ENCODE data around the gene KRT14.
"Not testable (repeated sequence)": the region's sequence is repeated elsewhere in the genome, so short reads cannot be mapped to it uniquely, and the experiment has no call there.

The KRT14 gene

DNA sequence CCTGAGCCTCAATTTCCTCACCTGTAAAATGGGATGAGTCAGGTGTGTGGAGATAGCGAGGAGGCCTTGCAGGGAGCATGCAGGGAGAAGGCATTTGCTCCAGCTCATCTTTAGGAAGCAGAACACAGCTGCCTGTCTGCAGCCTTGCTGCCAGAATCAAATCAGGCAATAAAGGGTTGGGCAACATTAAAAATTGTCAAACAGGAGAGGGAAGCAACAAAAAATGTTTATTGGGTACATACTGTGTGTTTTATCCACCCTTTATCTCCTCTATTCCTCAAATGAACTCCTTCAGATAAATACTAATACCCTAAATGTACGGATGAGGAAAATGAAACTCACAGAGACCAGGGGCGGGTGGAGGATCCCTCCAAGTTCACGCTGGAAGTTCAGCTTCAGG is 13.6 kb upstream of the KRT14 start:
- DNase-seq = no peak

DNA sequence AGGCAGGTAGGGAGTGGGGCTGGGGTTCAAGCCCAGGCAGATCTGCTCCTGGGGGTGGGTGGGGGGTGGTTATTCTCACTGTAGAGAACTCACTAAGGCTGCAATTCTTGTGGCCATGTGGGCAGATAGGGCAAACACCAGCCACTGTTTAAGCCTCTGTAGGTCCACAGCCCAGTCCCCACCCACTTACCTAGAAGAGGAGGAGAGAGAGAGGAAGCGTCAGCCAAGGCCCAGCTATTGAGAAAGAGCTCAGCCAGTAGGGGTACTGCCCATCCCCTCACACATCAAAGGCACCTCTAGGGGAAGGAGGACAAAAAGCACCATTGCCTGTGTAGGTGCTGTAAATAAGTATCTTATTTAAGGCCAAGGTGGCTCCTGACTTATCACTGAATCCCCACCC is 13.0 kb upstream of the KRT14 start:
- no peak for DNase-seq

- DNase-seq = no peak
Observed at GRCh38 chr17:41595585-41595984, 8.9 kb upstream of the KRT14 start.

GRCh38 chr17:41594363-41594915 is 7.7 kb upstream of the KRT14 start:
- no peak for DNase-seq

- no peak for DNase-seq
Observed at GRCh38 chr17:41593306-41593981, 6.7 kb upstream of the KRT14 start.

DNA sequence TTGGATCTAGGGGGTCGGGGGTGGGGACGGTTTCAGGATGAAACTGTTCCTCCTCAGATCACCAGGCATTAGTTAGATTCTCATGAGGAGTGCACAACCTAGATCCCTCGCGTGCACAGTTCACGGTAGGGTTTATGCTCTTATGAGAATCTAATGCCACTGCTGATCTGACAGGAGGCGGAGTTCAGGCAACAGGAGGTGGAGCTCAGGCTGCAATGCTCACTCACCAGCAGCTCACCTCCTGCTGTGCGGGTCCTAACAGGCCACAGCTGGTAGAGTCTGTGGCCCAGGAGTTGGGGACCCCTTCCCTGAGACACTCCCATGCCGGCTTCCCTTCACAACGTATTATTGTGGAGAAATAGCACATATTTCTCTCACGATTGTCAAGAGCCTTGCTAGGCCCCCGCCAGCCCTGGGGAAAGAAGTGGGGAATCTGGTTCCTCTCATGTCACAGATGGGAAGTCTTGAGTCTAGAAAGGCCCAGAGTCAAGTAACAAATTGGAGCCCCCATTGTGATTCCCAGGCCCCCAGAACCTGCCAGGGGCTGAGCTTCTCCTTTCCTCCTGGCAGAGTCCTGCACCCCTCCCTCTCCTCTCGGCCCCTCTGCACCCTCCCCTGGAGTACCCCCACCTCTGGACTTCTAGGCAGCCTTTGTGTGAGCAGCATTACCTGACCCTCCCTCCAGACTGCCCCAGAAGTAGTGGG is 6.1 kb upstream of the KRT14 start:
- no peak for DNase-seq

GRCh38 chr17:41589301-41589700 is 2.6 kb upstream of the KRT14 start:
- no peak for DNase-seq

DNA sequence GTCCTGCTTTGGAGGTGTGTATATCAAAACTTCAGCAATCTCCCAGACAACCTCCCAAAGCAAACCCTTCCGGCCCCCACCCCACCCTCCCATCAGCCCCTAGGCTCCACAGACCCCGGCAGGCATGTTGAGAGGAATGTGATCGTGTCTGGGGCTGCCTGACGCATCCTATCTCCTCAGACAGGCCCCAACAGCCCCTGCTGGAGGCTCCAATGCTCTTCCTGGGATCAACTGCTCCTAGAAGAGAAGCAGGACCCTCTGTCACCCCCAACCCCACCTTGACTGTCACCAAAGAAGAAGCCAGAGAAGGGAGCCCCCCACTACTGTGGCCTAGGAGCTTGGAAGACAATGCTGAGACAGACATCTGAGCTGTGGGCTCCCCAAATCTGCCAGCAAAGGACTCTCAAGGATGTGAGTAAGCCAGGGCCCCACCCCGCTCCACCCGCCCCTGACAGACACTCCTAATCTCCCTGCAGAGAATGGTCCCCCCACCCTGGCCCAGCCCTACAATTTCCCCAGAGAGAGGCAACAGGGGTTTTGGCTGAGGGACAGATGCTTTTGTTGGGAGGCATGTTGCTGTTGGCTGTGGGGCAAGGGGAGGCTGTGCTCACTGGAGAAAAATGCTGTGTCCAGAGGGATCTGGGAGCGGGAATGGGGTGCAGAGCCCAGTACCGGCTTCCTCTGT is 1.6 kb upstream of the KRT14 start:
- no peak for DNase-seq

- DNase-seq = no peak
Observed at GRCh38 chr17:41585301-41586056, 1.2 kb downstream of the KRT14 start.

DNA sequence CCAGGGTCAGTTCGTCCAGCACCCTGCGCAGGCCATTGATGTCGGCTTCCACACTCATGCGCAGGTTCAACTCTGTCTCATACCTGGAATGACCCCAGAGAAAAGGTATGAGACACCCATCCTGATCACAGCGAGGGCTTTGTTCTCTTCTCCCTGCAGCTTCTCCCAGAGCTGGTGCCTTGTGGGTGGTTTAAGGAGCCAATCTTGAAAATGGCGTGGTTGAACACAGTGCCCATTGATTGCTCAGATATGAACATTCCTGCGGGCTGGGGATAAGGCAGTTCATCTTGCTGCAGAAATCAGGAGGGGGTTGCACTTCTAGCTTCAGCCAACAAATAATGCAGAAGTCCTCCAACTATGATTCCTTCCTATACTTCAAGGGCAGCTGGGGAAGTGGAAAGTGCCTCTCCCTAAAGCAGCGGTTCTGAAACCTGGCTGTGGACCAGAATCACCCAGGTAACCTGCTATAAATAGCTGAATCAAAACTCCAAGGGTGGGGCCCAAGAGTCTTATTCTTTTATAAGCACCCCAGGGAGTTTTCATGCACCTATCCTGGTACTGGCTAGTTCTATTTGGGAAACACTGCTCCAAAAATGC is 2.3 kb downstream of the KRT14 start:
- DNase-seq = not testable (repeated sequence)

DNA sequence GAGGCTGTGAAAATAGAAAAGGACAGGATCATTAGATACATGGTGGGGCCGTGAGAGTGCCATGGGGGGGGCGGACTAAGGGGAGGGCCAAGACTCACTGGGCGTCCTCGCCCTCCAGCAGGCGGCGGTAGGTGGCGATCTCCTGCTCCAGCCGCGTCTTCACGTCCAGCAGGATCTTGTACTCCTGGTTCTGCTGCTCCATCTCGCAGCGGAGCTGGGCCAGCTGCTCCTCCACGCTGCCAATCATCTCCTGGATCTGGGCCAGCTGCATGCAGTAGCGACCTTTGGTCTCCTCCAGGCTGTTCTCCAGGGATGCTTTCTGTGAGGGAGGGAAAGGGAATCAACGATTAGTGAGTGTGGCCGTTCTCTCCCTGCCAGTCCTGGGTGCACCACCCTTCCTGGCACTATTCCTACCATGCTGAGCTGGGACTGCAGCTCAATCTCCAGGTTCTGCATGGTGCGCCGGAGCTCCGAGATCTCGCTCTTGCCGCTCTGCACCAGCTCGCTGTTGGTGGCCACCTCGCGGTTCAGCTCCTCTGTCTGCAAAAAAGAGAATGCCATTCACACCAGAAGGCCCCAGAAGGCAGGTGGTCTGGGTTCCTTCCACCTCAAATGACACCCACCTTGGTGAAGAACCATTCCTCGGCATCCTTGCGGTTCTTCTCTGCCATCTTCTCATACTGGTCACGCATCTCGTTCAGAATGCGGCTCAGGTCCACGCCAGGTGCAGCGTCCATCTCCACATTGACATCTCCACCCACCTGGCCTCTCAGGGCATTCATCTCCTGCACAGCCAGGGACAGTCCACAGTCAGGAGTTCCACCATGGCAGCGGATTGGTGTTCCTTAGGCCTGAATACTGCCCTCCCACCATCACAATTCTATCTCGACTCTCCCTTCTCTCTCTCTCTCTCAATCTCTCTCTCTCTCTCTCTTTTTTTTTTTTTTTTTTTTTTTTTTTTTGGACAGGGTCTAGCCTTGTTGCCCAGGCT is 3.3 kb downstream of the KRT14 start:
- no peak for DNase-seq

DNA sequence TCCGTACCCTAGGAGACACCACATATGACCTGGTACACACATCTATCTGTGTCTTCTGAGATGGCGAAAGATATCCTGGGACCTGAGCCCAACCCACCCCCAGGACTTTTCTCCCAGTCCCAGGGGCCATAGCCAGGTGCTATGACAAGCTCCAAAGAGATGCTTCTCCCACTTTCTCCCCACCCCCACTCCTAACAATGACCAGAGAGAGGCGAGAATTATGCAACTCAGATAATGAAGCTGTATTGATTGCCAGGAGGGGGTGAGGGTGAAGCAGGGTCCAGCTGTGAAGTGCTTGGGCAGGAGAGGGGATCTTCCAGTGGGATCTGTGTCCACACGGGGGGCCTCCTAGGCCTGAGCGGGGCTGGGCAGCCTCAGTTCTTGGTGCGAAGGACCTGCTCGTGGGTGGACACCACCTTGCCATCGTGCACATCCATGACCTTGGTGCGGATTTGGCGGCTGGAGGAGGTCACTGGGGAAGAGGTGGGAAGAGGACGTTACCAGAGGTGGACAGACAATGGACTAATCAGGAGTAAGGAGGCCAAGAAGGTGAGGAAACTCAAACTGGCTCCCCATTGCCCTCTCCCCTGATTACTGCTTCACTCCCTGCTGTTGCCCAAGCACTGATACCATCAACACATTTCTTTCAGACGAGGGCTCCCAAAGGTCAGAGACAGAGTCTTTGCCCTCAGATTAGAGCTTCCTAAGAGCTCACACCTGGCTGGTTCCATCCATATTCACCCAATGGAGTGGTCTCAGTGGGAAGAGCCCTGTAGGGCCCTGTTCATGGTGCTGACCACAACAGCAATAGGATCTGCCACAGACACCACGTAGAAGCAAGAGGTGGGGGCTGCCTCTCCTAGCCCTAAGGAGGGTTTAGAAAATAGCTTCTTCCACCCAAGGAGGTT is 4.4 kb downstream of the KRT14 start:
- DNase-seq = not testable (repeated sequence)

DNA sequence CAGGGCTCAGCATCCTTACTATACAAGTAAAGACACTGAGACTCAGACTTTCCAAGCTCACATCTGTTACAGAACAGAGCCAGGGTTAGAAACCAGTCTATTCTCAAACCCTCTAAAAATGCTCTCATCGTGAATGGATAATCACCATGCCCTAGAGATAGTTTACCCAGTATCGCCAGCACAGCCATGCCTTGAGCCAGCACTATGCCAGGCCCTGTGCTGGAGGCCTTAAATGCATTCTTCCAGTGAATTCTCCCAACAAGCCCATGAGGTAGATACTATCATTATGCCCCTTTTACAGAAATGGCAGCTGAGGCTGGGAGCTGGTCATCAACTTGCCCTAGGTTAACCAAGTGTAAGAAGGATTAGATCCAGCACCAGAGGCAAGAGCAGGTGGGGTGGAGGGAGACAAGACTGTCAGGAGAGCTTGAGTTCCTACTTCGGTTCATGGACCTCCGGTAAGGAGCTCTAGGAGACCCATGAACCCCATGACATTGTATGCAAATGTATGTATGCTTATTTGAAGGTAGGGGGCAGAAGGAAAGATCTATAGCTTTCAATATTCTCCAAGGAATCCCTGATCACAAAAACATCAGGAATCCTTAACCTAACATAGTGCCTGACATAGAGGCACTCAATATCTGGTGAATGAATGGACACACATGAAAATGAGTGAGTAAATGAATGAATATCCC is 5.2 kb downstream of the KRT14 start:
- DNase-seq = no peak

GRCh38 chr17:41580687-41581365 is 5.9 kb downstream of the KRT14 start:
- DNase-seq = no peak

- DNase-seq = no peak
Observed at GRCh38 chr17:41580244-41580575, 6.5 kb downstream of the KRT14 start.

GRCh38 chr17:41579484-41580243 is 7.0 kb downstream of the KRT14 start:
- DNase-seq = peak; percentile 78

DNA sequence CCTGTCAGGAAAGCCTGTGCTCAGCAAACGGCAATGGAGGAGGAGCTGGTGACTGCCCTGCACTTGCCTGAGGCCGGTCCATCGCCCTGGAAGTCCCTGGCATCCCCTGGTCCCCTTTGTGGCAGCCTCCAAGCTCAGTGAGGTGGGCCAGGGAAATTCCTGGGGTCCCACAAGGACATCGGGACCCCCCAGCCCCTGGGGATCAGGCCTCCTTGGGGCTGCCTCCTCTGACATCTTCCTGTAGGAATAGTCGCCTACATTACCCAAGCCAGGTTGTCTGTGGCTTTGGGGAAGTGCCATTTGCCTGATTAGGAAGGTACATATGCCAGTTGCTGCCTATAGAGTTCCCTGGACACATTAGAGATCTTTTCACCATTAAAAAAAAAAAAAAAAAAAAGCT is 7.7 kb downstream of the KRT14 start:
- no peak for DNase-seq

GRCh38 chr17:41578538-41578937 is 8.2 kb downstream of the KRT14 start:
- no peak for DNase-seq
